SU-DHL-6 (cell line): ENCODE data around the gene SH3RF3.

Source experiments
- H2AFZ ChIP-seq: fragments of 200-600 bp; sonication (generic); 2 replicates; pipeline ENCODE4 v1.6.1; 2014; ENCODE audit warnings: low read depth, mild to moderate bottlenecking, moderate library complexity, mixed read lengths, antibody characterized with exemption, low read length; ENCODE audit not compliant: severe bottlenecking
- H3F3A ChIP-seq: fragments of 200-600 bp; shearing (Covaris generic); 2 replicates; pipeline ENCODE4 v1.6.0; 2016; ENCODE audit warnings: antibody characterized with exemption, mild to moderate bottlenecking; ENCODE audit not compliant: insufficient read depth
- H3K27ac ChIP-seq: fragments of 200-600 bp; sonication (generic); 2 replicates; pipeline ENCODE4 v1.5.1; 2016; ENCODE audit warnings: low read depth, mild to moderate bottlenecking, low read length, moderate library complexity, mixed read lengths
- H3K27me3 ChIP-seq: fragments of 200-600 bp; sonication (generic), shearing (Covaris generic); 2 replicates; pipeline ENCODE4 v1.6.0; 2014; ENCODE audit warnings: mild to moderate bottlenecking, low read length
- H3K36me3 ChIP-seq: fragments of 200-600 bp; sonication (generic); 2 replicates; pipeline ENCODE4 v1.6.1; 2014; ENCODE audit warnings: mild to moderate bottlenecking, low read length, mixed read lengths
- H3K4me2 ChIP-seq: fragments of 300-600, 200-600 bp; shearing (Covaris generic), sonication (generic); 2 replicates; pipeline ENCODE4 v1.6.0; 2014; ENCODE audit warnings: low read length, low read depth, mild to moderate bottlenecking; ENCODE audit not compliant: poor library complexity, severe bottlenecking
- H3K4me3 ChIP-seq: fragments of 200-600 bp; sonication (generic); 2 replicates; pipeline ENCODE4 v1.5.1; 2014; ENCODE audit warnings: antibody characterized with exemption, low read length, mild to moderate bottlenecking, mixed read lengths; ENCODE audit not compliant: insufficient read depth, poor library complexity, severe bottlenecking
- H3K79me2 ChIP-seq: fragments of 200-600 bp; sonication (generic); 2 replicates; pipeline ENCODE4 v1.6.1; 2014; ENCODE audit warnings: mild to moderate bottlenecking, low read length, moderate library complexity; ENCODE audit not compliant: insufficient read depth
- H3K9ac ChIP-seq: fragments of 200-600 bp; sonication (generic); 2 replicates; pipeline ENCODE4 v1.7.0; 2014; ENCODE audit warnings: mild to moderate bottlenecking, low read length
- H3K9me2 ChIP-seq: fragments of 200-600 bp; sonication (generic); replicated peaks from 2 replicates; pipeline ENCODE4 v1.6.1; 2014; ENCODE audit warnings: low read length; ENCODE audit not compliant: insufficient read depth
- H3K9me3 ChIP-seq: fragments of 200-600 bp; sonication (generic); 2 replicates; pipeline ENCODE4 v1.6.1; 2014; ENCODE audit warnings: low read length, mixed read lengths; ENCODE audit not compliant: insufficient read depth
- H4K20me1 ChIP-seq: fragments of 200-600 bp; sonication (generic); 2 replicates; pipeline ENCODE4 v1.6.1; 2014; ENCODE audit warnings: low read depth, mild to moderate bottlenecking, antibody characterized with exemption, low read length, moderate library complexity, mixed read lengths
- CTCF ChIP-seq: fragments of 200-600 bp; sonication (generic); IDR thresholded peaks from one replicate; pipeline ENCODE4 v1.5.1; 2017; ENCODE audit warnings: antibody characterized with exemption, mild to moderate bottlenecking, low read length, moderate library complexity; ENCODE audit not compliant: insufficient read depth, poor library complexity, severe bottlenecking
- EZH2phosphoT487 ChIP-seq: fragments of 200-600 bp; sonication (generic), shearing (Covaris generic); conservative IDR thresholded peaks from 2 replicates; pipeline ENCODE4 v1.6.1; 2018; ENCODE audit warnings: mild to moderate bottlenecking, antibody characterized with exemption, low read length, moderate library complexity, mixed read lengths

The SH3RF3 gene

GRCh38 chr2:109139002-109139401 is 10.0 kb downstream of the SH3RF3 start:
- Histone ChIP-seq H4K20me1 (no peaks in the 10 kb centered on the region), H3K4me3 (no peak overlapping the region), H3K9ac (no peak overlapping the region), H3K9me2 (no peaks in the 10 kb centered on the region), H3K27me3 (no peaks in the 10 kb centered on the region), H3K4me2 (no peak overlapping the region), H3K36me3 (no peaks in the 10 kb centered on the region), H3F3A (no peaks in the 10 kb centered on the region), H3K79me2 (no peaks in the 10 kb centered on the region), H3K27ac (no peak overlapping the region), H3K9me3 (no peaks in the 10 kb centered on the region), H2AFZ (no peak overlapping the region)
- TF ChIP-seq CTCF = no peak
- no peak for TF ChIP-seq EZH2phosphoT487

GRCh38 chr2:109139865-109140396 is 10.9 kb downstream of the SH3RF3 start:
- H3K9me2 ChIP-seq = no peaks in the 10 kb centered on the region

GRCh38 chr2:109141006-109141600 is 12.1 kb downstream of the SH3RF3 start:
- Histone ChIP-seq H3K79me2 (no peaks in the 10 kb centered on the region), H3K27ac (no peak overlapping the region), H4K20me1 (no peaks in the 10 kb centered on the region)

More at GRCh38 chr2:109139865-109140396, 10.9 kb downstream of the SH3RF3 start:
- no peaks in the 10 kb centered on the region for H3K27me3 ChIP-seq
- no peak overlapping the region for H3K27ac ChIP-seq
- no peaks in the 10 kb centered on the region for H4K20me1 ChIP-seq
- H3K9me3 ChIP-seq = no peaks in the 10 kb centered on the region
- H3K9ac ChIP-seq = no peak overlapping the region
- H3K36me3 ChIP-seq = no peaks in the 10 kb centered on the region
- H3K4me2 ChIP-seq = no peak overlapping the region
- no peak for TF ChIP-seq CTCF
- no peak for TF ChIP-seq EZH2phosphoT487
- no peaks in the 10 kb centered on the region for H3F3A ChIP-seq
- H3K79me2 ChIP-seq = no peaks in the 10 kb centered on the region
- no peak overlapping the region for H3K4me3 ChIP-seq
- H2AFZ ChIP-seq = no peak overlapping the region

GRCh38 chr2:109141727-109142283 is 12.8 kb downstream of the SH3RF3 start:
- Histone ChIP-seq H4K20me1 (no peaks in the 10 kb centered on the region), H3K27me3 (no peaks in the 10 kb centered on the region), H3K9ac (no peak overlapping the region), H2AFZ (no peak overlapping the region), H3K36me3 (no peaks in the 10 kb centered on the region), H3K9me2 (no peaks in the 10 kb centered on the region), H3K79me2 (no peaks in the 10 kb centered on the region), H3F3A (no peaks in the 10 kb centered on the region), H3K27ac (no peak overlapping the region), H3K4me3 (no peak overlapping the region), H3K4me2 (no peak overlapping the region), H3K9me3 (no peaks in the 10 kb centered on the region)
- TF ChIP-seq EZH2phosphoT487 (no peak), CTCF (no peak)

More at GRCh38 chr2:109141006-109141600, 12.1 kb downstream of the SH3RF3 start:
- Histone ChIP-seq H3K9me2 (no peaks in the 10 kb centered on the region), H3K36me3 (no peaks in the 10 kb centered on the region), H3F3A (no peaks in the 10 kb centered on the region), H3K4me3 (no peak overlapping the region), H3K27me3 (no peaks in the 10 kb centered on the region), H3K9me3 (no peaks in the 10 kb centered on the region), H3K9ac (no peak overlapping the region), H2AFZ (no peak overlapping the region), H3K4me2 (no peak overlapping the region)
- no peak for TF ChIP-seq EZH2phosphoT487
